Fibroblast of the aortic adventitia (primary cell): Measurements from ENCODE around the gene RAD51B. TPM values are rescaled to one million over a fixed set of nuclear protein-coding genes. Genes with fewer than 3 reads are reported as not detected.

ENCODE experiments used
- DNase-seq: peaks from one replicate; pipeline ENCODE4 v3.0.0-alpha.2; 2010; ENCODE audit warnings: low read depth
- H3K4me3 ChIP-seq: 2 replicates; pipeline ENCODE4 v1.5.1; 2011; ENCODE audit warnings: low read depth, mild to moderate bottlenecking, control low read depth, low read length, moderate library complexity
- total RNA-seq: library from RNA; depleted of rRNA; stranded (reverse); fragments of >200 nt; gene quantifications from 2 replicates; pipeline ENCODE4 v1.2.3, GENCODE V29; 2012; ENCODE audit warnings: low replicate concordance
- TF ChIP-seq, protein P1 (sequence below): IDR thresholded peaks from 2 replicates; pipeline ENCODE4 v1.5.1; 2011; ENCODE audit warnings: mild to moderate bottlenecking, low read length, control low read depth, inconsistent platforms; ENCODE audit not compliant: insufficient read depth

Gene RAD51B
- total RNA-seq, 1 donor: 28.7 TPM

DNA sequence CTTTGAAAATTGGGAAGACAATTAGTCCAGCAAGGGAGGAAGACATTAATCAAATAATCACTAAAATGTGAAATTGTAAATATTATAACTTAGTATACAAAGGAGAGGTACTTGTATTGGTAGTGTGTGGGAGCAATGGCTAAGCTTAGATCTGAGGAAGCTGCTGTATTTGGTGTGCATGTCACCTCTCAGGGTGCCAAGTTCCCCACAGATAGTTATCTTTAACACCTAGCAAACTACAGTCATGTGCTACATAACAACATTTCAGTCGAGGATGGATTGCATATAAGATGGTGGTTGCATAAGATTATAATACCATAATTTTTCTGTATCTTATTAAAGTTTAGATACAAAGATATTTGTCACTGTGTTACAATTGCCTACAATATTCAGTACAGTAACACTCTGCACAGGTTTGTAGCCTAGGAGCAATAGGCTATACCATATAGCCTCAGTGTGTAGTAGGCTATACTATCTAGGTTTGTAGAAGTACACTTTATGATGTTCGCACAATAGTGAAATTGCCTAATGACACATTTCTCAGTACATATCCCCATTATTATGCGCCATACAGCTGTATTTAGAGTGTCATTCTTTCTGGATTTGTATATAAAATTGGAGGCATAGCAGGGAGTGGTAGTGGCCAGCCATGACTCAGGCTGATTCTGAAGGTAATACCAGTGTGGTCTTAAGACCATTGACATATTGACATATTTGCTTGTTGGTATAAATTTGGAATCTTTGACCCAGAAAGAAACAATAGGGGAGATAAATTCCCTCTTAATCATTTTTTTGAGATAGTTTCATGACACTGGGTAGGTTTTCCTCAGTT, 55.8 kb downstream of the RAD51B start:
- no peak for DNase-seq
- TF ChIP-seq, protein P1, sequence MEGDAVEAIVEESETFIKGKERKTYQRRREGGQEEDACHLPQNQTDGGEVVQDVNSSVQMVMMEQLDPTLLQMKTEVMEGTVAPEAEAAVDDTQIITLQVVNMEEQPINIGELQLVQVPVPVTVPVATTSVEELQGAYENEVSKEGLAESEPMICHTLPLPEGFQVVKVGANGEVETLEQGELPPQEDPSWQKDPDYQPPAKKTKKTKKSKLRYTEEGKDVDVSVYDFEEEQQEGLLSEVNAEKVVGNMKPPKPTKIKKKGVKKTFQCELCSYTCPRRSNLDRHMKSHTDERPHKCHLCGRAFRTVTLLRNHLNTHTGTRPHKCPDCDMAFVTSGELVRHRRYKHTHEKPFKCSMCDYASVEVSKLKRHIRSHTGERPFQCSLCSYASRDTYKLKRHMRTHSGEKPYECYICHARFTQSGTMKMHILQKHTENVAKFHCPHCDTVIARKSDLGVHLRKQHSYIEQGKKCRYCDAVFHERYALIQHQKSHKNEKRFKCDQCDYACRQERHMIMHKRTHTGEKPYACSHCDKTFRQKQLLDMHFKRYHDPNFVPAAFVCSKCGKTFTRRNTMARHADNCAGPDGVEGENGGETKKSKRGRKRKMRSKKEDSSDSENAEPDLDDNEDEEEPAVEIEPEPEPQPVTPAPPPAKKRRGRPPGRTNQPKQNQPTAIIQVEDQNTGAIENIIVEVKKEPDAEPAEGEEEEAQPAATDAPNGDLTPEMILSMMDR: no peak
- H3K4me3 ChIP-seq: no peak overlapping the region

DNA sequence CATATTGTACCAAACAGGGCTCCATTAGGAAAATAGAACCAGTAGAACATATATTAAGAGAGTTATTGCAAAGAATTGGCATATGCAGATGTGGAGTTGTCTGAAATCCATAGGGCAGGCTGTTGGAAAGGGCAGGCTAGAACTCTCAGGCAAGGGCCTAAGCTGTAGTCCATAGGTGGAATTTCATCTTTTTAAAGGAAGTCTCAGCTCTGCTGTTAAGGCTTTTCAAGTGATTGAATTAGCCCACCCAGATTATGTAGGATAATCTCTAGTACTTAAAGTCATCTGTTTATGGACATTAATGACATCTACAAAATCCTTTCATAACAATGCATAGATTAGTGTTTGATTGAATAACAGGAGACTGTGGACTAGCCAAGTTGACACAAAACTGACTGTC, 59.4 kb downstream of the RAD51B start:
- TF ChIP-seq, protein P1: no peak
- H3K4me3 ChIP-seq: no peak overlapping the region

GRCh38 chr14:67881225-67881624, 61.6 kb downstream of the RAD51B start:
- TF ChIP-seq, protein P1: no peak
- DNase-seq: no peak
- H3K4me3 ChIP-seq: no peak overlapping the region

More for the DNA sequence above, 59.4 kb downstream of the RAD51B start:
- DNase-seq: no peak

DNA sequence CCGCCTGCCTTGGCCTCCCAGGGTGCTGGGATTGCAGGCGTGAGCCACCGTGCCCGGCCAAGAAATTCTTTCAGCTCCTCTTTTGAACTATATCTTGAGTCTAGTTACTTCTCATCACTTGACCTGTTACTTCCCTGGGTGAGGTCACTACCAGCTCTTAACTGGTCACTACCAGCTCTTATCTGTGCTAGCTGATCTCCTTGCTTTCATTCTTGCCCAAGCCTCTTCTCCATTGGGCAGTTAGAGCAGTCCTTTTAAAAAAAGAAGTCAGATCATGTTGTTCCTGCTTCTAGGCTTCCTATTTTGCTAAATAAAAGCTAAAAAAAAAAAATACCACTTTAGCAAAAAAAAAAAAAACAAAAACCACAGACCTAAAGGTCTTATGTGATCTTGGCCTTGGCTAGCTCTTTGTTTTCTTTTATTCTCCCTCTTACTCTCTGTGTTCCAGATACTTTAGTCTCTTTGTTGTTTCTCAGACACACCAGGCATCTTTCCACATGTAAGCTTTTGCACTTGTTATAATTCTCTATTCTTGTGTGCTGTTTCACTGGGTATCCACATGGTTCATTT, 63.5 kb downstream of the RAD51B start:
- no peak overlapping the region for H3K4me3 ChIP-seq
- TF ChIP-seq, protein P1: no peak
- no peak for DNase-seq

GRCh38 chr14:67883717-67884116, 64.1 kb downstream of the RAD51B start:
- peak; percentile 59 for DNase-seq
- H3K4me3 ChIP-seq: no peak overlapping the region
- TF ChIP-seq, protein P1: peak; percentile 29

DNA sequence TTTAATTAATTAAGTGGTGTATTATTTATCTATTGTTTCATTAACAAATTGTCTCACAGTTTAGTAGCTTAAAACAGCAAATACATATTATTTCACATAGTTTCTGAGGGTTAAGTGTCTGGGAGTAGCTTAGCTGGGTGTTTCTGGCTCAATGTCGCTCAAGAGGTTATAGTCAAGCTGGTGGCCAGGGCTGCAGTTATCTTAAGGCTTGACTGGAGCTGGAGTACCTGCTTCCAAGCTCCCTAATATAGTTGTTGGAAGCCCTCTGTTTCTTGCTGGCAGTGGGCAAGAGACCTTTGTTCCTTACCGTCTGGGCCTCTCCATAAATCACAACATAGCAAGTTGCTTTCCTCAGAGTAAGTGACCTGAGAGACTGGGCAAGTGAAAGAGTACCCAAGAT, 66.6 kb downstream of the RAD51B start:
- TF ChIP-seq, protein P1: no peak
- H3K4me3 ChIP-seq: no peak overlapping the region
- DNase-seq: no peak
